UCSD-AML1 (cell line): ENCODE data around the gene PLSCR4.

ENCODE experiments used
- DNase-seq: peaks from one replicate; lab custom pipeline; 2025; ENCODE audit not compliant: unreplicated experiment; lab: John Stamatoyannopoulos, UW

The PLSCR4 gene

DNA sequence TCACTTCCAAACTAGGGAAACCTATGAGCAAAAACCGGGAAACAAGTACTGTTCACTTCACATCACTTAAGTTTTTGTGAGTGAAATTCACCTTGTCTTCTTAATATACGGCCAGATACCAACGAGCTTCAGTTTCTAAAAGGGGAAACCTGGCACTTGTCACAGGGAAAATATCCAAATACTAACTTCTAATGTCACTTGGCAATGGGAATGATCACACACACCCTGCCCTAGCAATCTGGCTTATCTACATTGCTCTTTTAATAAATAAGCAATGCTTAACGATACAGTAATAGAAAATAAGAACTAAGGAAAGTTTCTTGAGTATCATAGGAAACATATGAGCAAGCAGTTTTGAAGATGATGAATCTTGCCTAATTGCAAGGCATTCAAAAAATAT lies 55.3 kb downstream of the PLSCR4 start:
- DNase-seq: no peak

DNA sequence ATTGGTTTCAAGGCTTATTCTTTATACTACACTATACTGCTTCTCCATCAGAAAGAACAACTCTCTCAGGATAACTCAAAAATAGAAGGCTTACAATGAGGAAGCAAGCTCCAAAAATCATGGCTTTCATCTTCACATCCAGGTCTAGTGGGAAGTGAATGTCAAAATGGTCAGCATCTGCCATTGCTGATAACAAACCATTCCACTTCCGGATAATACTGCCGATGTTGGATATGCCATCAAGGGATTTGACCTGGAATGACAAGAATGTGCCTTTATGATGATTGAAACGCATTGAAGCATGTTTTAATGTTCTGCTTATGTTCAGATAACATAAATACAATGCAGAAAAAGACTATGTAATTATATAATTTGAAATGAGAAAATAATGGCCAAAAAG lies 55.9 kb downstream of the PLSCR4 start:
- DNase-seq: no peak

DNA sequence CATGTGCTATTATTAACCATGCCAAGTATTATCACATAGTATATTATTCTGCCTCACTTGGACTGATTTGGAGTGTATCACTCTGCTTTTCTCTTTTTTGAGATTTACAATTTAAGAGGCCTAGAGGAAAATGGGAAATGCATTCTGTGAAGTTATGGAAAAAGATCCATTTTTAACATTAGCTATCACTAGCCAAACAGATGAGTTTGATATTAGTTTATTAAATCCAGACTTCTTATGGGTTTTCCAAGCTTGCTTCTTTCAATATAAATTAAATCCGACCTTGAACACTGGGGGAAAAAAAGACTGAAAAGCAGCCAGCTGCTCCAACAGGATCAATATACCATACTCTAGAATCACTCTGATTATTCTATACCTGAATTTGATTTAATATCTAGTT lies 59.9 kb downstream of the PLSCR4 start:
- no peak for DNase-seq

DNA sequence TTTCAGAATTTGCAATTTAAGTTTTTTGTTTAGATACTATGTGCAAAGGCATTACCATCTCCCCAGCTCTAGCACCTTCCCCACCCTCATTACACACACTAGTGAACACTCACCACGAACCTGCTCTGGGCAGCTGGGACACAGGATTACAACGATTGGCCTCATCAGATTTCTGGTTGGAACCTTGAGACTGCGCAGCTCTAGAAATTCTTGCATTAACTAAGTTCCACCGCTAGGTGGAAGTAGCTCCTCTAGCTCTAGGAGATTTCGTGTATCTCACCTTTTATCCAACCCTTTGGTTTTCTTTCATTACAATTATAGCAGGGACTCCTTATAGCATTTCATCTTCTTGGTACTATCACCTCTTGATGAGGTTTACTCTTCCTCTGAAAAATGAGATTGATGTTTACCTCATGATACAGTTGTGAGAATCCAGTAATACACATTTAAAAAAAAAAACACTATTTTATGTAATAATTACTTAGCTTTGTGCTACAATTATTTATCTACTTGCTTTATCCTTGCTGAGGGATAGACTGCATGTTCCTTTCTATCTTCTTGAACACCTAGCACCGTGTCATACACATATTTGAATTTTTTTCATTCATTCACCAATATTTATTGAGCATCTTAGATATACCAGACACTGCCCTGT lies 61.3 kb downstream of the PLSCR4 start:
- DNase-seq: peak; percentile 11

DNA sequence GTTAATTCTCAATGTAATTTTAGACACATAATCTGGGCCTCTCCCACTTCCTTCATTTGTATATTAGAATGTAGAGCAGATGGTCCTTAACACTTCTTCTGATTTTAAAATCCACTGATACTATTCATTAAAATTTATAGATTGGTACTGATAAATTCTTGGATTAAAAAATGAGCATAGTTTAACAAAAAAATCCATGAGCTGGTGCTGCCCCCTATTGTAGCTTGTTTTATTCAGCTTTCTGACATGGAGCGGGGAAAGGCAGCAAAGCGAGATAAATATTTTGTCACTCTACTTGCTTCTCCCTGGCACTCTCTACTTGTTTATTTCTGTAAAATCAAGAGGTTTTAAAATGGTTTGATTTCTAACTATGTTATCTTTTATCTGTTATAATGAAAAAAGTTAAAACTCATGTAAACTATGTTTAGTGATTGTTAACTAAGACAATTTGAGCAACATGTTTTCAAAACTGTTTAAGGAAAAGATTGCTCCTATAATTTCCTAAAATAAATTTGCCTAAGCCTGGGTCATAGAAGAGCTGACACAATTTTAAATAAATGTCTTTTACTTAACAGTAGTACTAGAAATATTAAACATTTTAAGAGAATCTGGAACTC lies 63.5 kb downstream of the PLSCR4 start:
- no peak for DNase-seq

DNA sequence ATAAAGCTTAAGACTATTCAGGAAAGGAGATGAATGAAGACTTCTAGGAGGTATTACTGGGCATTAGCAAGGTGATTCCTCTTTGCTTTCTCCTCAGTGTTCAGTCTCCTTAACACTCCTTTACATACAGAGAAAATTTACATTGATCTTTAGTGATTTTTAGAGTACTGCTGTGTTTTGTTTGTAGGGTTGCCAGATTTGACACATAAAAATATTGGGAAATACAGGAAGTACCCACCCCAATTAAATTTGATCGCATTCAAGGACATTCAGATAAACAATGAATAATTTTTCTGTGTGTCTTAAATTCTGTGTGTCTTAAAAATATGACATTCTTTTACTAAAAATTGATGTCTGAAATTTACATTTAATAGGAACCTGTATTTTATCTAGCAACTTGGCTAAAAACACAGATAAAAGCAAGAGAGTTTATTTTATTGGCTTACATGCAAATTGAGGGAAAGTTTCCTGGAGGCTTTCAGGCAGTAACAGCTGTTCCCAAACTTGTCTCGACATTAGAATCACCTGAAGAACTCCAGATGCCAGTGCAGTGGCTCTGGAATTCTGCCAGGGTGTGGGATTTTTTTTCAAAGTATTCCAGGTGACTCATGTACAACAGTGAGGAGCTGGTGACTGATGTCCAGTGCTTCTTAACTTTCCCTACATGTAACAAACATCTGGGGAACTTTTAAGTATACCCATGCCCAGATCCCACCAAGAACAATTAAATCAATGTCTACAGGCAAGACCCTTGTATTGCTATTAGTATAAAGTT lies 66.5 kb downstream of the PLSCR4 start:
- no peak for DNase-seq

DNA sequence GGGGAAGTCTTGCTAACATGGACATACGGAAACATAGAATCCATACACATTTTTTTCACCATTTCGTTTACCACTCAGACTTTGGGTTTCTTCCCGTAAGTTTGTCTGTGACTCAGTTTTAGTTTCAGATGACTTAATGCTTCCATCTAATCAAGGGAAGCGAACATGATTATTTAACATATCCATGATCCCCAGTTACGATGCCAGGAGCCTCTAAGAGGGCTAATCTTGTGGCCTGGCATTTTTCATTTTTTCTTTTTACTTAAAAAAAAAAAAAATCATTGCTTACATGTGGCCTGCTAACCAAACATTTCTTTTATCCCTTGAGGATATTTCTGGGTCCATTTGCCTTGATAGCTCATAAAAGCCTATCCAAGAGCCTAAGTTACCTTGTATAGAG lies 69.7 kb downstream of the PLSCR4 start:
- no peak for DNase-seq

DNA sequence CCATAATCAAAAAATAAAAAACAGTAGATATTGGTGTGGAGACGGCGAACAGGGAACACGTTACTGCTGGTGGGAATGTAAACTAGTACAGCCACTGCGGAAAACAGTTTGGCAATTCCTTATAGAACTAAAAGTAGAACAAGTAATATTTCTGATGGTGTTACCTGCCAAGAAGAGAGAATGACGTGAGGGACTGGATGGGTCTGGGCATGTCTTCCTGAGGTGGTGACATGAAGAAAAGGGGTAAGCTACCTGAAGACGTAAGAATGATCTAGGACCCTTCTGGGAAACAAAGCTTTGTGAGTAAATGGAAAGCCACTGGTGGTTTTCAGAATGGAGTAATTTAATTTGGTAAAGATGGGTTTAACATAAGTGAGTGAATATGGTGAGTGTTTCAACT lies 70.5 kb downstream of the PLSCR4 start:
- no peak for DNase-seq

DNA sequence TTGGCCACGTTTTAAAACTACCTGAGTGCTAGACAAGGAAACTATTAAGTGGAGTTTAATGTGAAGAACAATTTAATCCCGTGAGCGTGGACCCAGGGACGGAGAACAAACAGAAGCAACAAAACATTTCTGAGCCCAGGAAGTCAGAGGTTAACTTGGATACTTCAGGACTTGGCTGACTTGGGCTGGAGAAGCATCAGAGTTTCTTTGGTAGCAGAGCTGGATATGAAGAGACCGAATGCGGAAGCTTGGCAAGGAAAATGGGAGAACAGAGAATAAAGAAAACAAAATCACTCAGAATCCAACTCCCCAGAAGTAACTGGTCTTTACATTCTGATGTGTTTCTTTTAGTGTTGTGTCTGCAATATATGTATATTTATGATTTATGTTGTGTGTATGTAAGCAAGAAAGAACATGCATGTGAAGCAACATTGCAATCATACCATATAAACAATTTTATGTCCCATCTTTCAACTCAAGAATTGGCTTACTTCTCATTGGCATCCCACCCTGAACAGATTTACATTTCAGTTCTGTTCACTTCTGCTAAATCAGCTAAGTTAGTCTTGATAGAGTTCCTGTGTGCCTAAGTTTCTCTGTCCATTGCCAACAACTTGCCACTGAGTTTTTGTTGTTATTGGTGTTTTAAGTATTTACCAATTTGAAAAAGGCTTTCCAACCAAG lies 72.8 kb downstream of the PLSCR4 start:
- no peak for DNase-seq

DNA sequence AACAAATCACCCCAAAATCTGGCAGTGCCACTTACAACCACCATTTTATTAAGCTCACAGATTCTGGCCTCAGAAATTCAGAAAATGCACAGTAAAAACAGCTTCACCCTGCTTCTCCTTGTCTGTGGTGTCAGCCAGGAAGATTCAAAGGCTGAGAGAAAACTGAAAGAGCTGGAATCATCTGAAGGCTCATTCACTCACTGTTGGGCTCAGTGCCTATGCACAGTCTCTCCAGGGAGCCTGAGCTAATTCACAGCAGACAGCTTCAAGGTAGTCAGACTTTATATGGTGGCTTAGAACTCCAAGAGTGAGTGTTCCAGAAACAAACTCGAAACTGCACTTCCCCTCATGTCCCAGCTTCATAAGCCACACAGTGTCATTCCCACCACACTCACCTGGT lies 73.4 kb downstream of the PLSCR4 start:
- DNase-seq: no peak

DNA sequence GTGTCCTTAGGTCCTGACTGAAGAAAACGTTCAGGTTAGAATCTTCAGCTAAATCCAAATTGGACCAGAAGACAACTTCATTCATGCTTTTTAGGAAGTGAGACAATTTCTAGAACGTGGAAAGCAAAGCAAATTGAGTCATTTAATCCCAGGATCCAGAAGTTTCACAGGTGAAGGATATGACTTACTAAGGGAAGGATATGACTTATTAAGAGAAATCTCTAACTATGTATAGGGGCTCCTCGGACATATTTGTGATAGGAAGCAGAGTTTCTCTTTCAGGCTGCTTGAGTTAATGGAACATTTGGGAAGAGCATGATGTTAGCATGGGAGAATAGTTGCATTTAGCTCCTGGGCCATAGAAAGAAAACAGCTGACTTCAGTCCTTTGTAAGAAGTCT lies 73.8 kb downstream of the PLSCR4 start:
- no peak for DNase-seq

DNA sequence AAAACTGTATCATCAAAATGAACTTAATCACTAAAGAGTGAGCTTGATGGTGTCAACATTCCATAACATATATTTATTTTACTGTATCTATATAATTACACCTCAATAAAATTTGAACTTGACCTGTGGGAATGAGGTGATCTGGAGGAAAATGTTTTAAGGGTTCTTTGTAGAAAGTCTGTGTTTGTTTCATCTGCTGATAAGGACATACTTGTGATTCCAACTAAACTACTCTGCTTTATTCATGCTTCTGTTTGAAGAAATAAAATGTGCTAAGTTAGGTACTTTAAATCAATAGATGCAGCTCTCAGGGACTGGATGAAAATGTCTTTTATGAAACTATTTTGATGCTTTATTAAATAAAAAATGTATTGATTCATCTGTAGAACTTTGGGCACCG lies 78.3 kb downstream of the PLSCR4 start:
- DNase-seq: no peak

DNA sequence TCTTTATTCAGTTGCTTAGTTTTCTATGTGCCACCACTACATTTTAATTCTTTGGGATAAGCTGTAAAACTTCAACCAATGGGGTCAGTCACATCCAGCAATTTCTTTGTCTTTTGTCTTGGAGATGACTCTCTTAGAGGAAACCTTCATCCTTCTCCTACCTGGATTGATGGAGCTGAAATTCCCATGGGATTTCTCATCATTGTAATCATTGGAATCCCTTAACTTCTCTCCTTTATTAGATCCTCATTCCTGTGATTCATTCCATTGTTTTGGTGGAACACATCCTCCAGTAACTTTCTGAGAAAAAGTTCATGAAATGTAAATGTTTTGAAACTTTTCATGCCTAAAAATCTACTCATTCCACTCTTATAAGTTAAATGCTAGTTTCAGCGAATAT lies 80.3 kb downstream of the PLSCR4 start:
- no peak for DNase-seq

DNA sequence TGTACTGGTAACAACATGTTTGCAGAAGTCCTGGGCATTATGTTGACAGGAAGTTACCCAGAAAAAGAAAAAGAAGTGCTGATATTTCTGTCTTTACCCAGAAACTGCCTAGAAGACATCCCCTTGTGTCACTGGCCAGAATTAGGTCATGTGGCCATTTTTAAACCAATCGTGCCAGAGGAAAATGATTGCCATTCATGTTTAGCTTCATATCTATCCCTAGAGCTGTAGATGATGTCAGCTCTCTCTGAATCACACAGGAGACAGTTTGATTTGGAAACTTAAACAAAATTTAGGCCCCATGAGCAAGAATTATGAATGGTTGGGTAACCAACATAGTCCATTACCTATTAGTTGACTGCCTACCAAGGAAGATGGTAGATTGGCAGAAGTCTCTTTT lies 81.0 kb downstream of the PLSCR4 start:
- DNase-seq: no peak

DNA sequence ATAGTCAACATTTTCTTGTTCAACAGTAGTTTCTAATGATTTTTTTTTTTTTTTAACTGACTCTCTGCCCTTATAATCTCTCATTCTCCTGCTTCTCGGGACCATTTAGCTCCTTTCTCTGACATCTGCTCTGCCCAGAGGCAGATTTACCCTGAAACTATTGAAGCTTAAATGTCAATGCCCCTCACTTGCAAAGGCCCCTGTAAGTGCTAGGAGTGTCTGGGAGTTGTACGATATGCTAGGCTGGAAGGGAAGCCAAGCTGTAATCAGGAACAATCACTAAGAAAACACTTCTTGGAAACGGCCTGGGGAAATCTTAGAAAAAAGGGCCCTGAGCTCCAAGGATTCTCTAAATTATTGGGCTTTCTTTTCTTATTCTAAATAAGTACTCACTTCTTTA lies 84.1 kb downstream of the PLSCR4 start:
- DNase-seq: no peak

DNA sequence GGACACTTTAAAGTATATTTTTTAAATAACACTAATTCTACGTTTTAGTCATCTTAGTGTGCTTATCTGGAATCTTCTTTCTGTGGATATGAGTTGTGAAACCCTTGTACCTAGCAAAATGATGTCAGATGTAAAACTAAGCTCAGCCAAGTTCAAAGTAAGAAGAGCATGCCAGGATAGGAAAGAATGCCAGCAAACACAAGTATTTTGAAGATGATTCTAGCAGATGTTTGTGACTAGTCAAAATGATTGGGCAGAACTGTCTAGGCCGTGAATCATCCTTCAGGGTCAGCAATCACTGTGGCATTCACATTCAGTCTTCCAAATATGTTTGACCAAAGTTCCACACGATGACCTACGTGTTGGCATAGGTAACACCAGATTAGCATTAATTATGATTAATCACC lies 84.5 kb downstream of the PLSCR4 start:
- DNase-seq: no peak

DNA sequence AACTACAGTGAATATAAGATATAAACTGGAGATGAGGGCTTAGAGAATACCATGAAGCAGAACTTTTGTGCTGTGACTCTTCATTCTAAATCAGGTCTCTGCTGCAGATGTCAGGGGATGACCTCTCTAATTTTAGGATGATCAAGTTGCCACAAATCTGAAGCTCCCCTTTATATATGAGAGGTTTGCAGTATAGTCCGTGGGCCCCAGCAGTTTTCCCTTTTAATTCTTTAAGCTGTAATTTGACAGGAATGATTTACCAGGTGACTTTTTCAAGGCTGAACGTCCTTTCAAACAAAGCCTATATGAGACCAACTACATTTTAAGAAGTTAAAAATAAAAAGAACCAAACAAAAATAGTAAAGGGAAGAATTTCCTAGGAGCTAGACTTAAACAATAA lies 85.0 kb downstream of the PLSCR4 start:
- DNase-seq: no peak

DNA sequence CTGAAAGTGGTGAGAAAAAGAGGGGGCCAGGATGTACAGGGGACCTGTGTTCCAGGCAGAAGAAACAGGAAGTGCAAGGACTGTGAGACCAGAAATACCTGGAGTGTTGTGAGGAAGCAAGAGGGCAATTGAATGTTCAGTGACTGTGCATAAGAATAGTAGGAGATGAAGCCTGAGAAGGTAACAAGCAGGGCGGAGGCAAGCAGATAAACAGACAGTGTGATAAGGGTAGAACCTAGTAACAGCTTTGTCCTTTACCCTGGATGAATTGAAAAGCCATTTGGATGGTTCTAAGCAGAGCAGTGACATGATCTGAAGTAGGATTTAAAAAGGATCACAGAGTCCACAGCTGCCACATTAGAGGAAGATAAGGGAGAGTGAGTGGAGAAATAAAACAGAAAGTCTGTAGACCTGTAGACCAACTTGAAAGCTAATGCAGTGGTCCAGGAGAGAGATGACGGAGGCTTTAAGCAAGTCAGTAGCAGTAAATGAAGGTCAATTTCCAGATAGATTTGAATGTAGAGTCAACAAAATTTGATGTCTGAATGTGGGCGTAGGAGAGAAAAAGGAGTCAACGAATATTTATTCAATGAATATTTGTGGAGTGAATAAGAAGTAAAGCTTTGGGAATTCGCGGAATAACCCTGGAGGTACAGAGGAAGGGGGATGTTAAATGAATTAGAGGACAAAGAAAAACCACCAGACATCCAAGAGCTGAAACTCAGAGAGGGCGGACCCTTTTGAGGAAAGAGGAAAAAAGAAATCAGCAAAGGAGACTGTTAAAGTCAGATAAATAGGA lies 85.7 kb downstream of the PLSCR4 start:
- DNase-seq: no peak

DNA sequence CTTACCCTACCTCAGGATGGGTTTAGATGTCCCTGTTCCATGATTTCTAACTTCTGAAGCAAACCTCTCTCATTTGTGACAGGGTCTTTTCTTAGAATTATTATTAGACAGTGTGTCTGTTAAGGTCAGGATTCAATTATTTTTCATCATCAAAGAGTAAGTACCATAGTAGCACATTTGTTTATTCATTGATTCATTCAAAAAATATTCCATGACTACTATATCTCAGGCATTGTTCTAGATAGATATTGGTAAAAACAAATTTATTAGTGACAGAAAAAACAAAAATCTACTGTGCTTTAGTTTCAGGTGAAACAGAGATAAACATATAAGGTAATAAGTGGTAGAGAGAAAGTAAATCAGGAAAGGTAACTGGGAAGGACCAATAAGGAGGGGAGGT lies 86.4 kb downstream of the PLSCR4 start:
- no peak for DNase-seq

DNA sequence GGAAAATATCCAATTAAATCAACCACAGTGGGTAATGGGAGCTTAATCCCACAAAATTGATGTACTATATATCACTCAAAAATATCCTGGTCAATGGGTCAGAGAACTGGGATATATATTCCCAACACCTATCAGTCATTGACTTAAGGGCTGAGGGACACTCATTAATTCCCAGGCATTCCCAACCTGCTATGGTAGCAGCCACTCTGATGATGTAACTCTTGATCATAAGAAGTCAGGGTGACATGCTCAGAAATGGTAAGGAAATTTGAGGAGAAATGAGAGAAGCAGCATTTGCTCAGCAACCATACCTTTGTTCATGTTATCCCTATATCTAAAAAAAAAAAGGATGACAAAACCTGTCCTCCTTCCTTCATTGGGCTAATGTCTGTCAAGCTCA lies 86.8 kb downstream of the PLSCR4 start:
- DNase-seq: no peak

DNA sequence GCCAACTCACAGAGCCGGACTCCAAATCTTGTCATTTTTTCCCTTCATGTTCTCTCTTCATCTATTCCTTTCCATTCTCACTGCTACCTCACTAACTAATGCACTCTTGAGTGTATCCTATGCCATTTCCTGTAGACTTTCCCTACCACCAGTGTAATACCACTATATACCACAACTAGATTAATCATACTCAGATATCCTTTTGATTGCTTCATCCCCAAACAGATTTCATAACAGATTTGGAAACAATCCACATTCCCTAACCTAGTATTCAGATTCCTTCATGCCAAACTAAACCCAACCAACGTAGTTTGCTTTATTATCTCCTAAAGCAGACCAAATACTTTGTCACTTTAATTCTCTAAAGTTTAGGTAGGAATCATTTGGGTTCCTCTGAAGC lies 87.3 kb downstream of the PLSCR4 start:
- no peak for DNase-seq
